NOMO-1 treated with dmso at 0.1 percent for 144 hours (cell line): ENCODE data around the gene SUN2.
"Not testable (repeated sequence)": the region's sequence is repeated elsewhere in the genome, so short reads cannot be mapped to it uniquely, and the experiment has no call there.

ENCODE experiments used
- DNase-seq: peaks from one replicate; lab custom pipeline; 2025; ENCODE audit not compliant: unreplicated experiment; lab: John Stamatoyannopoulos, UW

The SUN2 gene

DNA sequence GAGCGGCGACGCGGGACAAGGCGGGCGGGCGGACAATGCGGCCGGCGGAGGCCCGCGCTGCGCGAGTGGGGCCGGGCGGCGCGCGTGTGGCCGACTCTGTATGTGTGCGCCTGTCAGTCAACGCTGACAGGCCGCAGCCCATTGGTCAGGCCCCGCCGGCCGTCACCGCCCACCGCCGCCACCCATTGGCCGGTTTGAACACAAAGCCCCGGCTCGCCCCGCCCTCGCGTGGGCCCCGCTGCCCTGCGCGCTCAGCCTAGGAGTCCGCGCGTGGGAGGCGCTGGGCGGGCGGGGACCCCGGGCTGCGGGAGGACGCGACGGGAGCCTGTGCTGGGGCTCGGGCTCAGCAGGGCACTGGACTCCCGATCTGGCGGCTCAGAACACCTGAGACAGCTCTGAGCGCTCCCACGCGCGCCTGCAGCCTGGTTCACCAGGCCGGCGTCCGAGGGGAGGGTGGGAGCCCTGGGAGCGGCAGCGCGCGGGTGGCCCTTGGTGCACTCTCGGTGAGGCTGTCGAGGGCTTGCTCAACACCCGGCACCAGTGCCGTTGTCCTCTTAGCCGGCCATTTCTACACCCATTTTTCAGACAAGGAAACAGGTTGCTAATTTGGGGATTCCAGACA lies at the start of gene SUN2:
TSS of gene SUN2 (minus strand) at position 88 of the 622 bp plus-strand sequence. CDS start 3,370 bp downstream, outside the sequence.
- DNase-seq: peak; percentile 69

DNA sequence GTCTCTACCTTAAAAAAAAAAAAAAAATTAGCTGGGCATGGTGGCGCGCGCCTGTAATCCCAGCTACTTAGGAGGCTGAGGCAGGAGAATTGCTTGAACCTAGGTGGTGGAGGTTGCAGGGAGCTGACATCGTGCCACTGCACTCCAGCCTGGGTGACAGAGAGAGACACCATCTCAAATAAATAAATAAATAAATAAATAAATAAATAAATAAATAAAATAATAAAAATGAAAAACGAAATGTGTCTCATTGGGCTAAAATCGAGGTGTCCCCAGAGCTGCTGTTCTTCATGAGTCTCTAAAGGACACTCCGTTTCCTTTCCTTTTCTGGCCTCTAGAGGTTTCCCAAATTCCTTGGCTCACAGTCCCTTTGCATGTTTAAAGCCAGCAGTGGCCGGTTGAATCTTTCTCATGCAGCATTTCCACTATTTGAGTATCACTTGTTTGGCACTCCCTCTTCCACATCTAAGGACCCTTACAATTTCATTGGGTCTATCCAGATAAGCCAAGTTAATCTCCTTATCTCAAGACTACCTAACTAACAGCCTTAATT lies 49.3 kb upstream of the SUN2 start:
- DNase-seq: not testable (repeated sequence)

DNA sequence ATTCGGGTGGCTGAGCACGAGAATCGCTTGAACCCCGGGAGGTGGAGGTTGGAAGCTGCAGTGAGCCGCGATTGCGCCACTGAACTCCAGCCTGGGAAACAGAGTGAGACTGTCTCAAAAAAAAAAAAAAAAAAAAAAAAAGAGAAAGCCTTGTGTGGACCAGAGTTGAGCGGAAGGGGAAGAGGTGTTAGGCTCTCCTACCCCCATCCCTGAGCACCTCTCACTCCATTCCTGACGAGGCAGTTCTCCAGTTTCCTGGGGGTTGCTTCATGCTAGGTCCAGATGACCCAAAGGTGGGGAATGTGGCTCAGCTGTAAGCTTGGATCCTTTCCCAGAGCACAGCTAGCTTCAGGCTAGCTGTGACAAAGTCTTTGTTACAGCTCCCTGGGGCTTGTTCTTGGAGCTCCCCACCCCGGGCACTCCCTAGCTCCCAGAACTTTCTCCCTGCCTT lies 46.9 kb upstream of the SUN2 start:
- no peak for DNase-seq

DNA sequence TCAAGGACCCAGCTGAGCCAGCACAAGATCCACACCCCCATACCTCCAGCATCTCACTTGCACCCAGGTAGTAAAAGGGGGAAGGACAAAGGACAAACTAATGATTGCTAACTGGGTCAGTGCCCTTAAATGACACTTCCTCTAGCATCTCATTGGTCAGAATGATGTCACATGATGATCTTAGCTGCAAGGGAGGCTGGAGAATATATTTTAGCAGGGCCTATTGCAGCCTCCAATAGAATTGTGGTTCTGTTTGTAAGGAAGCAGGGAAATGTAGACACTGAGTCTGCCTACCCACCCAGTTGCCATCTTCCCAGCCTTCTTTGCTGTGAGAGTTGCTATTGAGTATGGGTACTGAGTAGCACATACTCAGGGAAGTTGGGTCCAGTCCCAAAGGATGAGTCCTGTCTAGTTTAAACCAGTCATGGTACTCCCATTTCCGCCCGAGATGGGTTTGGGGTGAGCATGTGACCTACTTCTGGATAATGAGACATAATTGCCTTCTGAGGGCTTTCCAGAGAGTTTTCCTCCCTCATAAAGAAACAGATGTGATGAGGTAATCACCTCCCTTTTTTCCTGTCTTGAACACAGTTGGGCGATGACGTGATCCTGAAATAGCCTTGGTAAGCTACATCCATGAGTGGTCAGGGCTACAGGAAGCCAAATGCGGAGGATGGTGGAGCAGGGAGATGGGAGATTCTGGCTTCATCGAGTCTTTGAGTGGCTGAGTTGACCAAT lies 43.6 kb upstream of the SUN2 start:
- DNase-seq: no peak

- DNase-seq: no peak
Observed at GRCh38 chr22:38798496-38798895, 42.7 kb upstream of the SUN2 start.

DNA sequence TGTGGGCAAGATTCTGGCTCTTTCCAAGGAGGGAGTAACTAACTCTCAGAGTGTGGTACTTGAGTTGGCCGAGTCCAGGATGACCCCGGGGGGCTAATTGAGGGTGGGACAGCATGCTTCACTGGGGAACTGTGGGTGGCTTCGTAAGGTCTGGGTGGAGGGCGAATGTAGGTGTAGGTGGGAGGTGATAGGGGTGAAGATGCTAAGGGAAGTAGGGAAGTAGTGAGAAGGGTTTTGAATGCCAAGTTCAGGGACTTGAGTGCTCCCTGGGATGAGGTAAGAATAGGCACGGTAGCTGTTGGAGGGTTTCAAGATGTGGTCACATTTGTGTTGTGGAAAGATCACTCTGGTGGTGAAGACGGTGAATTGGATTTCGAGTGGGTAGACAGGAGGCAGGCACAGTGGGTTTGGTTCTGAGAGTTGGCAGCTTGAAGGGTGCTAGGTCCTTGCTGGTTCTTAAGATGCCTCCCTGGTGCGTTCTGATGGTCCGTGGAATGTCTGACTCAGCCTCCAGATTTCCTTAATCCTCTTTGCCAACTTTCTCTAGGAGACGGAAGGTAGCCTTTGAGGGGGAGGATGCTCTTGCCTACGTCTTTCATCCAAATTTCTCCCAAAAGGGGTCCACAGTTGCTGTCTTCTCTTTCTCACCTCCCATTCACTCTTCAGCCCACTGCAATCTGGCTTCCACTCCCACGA lies 40.6 kb upstream of the SUN2 start:
- no peak for DNase-seq

DNA sequence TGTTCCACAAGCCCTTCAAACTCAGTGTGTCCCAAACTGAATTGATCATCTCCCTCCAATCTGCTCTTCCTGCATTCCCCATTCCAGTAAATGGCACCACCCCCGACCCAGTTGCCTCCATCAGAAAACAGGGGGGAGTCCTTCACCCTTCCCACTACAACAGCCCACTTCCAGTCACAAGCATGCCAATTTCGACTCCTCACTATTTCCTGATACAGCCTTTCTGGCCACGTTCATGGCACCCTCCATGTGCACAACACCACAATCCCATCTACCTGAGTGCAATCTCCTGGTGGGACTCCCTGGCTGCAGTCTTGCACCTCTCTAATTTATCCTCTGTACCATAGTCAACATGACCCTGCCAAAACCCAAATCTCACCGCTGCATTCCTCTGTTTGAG lies 39.8 kb upstream of the SUN2 start:
- DNase-seq: no peak

GRCh38 chr22:38793721-38794466 lies 38.1 kb upstream of the SUN2 start, which contains the start of gene DNAL4:
Gene DNAL4 (minus strand): TSS chr22:38794143. CDS start chr22:38782731, 11,412 bp downstream.
- peak; percentile 95 for DNase-seq

- no peak for DNase-seq
Observed at GRCh38 chr22:38793317-38793716, 37.5 kb upstream of the SUN2 start.

DNA sequence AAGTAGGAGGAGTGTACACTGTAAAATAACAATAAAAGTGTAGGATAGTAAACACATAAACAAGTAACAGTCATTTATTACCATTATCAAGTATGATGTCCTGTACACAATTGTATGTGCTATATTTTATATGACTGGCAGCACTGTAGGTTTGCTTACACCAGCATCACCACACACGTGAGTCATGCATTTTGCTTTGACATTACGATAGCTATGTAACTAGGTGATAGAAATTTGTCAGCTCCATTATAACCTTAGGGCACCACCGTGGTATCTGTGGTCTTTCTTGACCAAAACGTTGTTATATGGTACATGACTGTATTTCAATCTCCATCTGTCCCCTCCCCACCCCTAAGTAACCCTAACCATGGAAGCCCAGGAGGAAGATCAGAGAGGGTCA lies 37.0 kb upstream of the SUN2 start:
- no peak for DNase-seq

DNA sequence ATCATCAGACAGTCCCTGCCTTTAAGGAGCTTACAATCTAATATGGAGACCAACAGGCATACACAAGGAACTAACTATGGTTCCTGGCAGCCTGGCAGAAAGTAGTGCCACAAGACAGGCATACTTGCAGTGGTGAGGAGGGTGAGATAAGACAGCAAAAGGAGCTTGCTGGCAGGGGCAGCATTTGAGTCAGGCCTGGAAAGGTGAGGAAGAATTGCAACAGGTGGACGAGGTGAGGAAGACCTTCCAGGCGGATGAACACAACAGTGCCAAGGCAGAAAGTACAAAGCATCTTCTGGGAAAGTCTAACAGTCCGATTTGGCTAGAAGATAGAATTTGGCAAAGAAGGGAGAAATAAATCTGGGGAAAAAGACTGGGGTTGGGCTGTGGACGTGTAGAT lies 33.8 kb upstream of the SUN2 start:
- no peak for DNase-seq

- no peak for DNase-seq
Observed at GRCh38 chr22:38788846-38789245, 33.0 kb upstream of the SUN2 start.

DNA sequence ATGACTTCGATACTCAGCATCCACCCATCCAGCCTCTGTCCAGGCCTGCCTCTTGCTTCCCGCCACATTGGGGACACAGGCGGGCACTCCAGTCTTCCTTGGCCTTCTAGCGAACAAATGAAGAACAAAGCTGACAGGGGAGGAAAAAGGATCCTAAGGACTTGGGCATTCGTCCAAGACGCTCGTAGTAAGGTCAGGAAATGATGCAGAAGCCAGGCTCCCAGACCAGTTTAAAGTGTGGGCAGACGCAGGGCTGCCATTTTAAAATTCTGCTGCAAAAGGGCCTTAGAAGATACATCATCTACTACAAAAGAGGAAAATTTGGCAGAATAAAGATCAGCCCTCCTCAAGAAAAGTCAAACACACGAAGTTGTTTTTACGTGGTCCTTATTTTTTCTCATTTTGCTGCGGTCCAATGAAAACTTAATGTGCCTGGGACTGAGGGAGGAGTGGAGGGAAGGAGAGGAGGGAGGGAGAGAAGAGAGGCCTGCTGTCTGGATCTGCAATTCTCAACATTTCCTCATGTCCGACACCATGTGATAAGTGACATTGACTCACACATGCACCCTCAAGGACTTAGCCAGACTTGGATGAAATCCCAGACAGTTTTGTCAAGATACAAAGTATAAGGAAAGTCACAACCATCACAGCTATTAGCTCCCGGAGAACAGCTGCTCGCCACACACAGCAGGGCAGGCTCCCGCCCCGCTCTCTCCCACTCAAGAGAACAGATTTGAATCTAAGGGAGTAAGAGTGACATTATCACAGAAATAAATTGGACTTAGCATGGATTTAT lies 32.4 kb upstream of the SUN2 start:
- DNase-seq: no peak

GRCh38 chr22:38786631-38787030 lies 30.8 kb upstream of the SUN2 start:
- DNase-seq: no peak

DNA sequence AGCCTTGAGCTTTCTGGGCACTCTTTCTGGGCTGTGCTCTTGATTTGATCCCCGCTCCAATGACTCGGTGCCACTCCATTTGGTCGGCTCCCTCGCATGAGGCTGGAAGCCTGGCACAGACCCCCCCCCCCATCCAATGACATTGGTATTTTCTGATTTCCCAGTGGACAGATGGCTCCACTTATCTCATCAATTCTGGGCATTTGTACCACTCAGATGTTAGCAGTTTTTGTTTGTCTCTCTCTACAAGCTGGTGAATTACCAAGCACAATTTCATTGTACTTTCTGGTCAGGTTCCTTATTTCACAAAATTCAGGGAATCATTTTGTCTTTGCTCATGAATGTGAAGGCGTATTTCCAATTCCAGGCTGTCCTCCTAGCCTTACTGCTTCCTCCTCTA lies 29.1 kb upstream of the SUN2 start:
- no peak for DNase-seq

GRCh38 chr22:38784035-38784434 lies 28.2 kb upstream of the SUN2 start:
- DNase-seq: no peak

DNA sequence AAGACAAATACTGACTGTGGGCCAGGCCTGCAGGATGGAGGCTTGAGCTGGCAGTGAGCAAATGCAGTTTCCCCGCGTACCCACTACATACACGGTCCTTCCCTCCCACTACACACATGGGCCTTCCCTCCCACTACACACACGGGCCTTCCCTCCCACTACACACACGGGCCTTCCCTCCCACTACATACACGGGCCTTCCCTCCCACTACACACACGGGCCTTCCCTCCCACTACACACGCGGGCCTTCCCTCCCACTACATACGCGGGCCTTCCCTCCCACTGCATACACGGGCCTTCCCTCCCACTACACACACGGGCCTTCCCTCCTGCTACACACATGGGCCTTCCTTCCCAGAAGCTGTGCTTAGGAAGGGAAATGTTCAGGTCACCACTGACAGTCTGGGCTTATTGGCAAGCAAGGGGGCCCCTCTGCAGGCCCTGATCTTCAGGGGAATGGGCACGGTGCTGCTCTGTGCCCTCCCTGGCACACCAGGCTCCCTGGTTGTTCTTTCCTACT lies 27.4 kb upstream of the SUN2 start:
- no peak for DNase-seq

- DNase-seq: peak; percentile 29
Observed at GRCh38 chr22:38782402-38783094, 26.8 kb upstream of the SUN2 start.

DNA sequence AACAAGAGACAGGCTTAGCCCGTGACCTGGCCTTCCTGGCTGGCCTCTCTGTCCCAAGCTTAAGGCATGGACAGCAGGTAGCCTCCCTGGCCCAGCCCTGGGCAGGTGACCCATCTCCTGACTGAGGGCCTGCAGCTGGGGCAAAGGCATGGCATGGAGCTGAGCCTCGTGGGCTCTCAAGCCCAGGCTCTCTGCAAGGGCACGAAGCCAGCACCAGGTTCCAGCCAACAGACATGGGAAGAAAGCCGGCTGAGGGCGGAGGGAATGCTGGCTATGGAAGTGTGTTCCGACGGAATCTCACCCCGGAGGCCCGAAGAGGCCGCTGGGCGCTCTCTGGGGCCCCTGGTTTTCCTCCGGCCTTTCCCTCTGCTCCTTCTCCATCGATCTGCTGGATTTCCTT lies 25.2 kb upstream of the SUN2 start:
- no peak for DNase-seq
